GM19099 (cell line): Measurements from ENCODE around the gene SYCP2L.

Source experiments
- POLR2A ChIP-seq: IDR thresholded peaks from 3 replicates; pipeline ENCODE4 v1.6.1; 2011; ENCODE audit warnings: low read depth; ENCODE audit not compliant: insufficient read length; ENCODE audit errors: extremely low read depth

The SYCP2L gene

GRCh38 chr6:11015102-11015501, 128.2 kb downstream of the SYCP2L start:
- TF ChIP-seq POLR2A = no peak

GRCh38 chr6:11016452-11016851, 129.6 kb downstream of the SYCP2L start:
- no peak for TF ChIP-seq POLR2A

- TF ChIP-seq POLR2A = no peak
These were observed 130.2 kb downstream of the SYCP2L start for GRCh38 chr6:11017090-11017489.

- no peak for TF ChIP-seq POLR2A
These were observed 131.4 kb downstream of the SYCP2L start for GRCh38 chr6:11018225-11018624.

- TF ChIP-seq POLR2A = no peak
These were observed 134.2 kb downstream of the SYCP2L start for GRCh38 chr6:11021003-11021402.

GRCh38 chr6:11021714-11022113, 134.9 kb downstream of the SYCP2L start:
- TF ChIP-seq POLR2A = no peak

- TF ChIP-seq POLR2A = no peak
These were observed 136.2 kb downstream of the SYCP2L start for GRCh38 chr6:11023032-11023431.
